GM13976 (cell line): ENCODE data around the gene LRR1.

Experiments used
- DNase-seq: peaks from one replicate; pipeline ENCODE4 v3.0.0; 2012; ENCODE audit warnings: low spot score
- CTCF ChIP-seq: IDR thresholded peaks from 2 replicates; pipeline ENCODE4 v1.5.1; 2012; ENCODE audit warnings: borderline replicate concordance, mild to moderate bottlenecking; ENCODE audit not compliant: insufficient read depth; ENCODE audit errors: extremely low read depth, missing control alignments, control extremely low read depth
- in situ Hi-C: fragments of 300-500 bp; cut with MboI; formaldehyde crosslinking; loops from one replicate; pipeline ENCODE4 v1.12.0; 2022; ENCODE audit warnings: low sequenced_read_pairs, mixed read lengths, inconsistent platforms; ENCODE audit not compliant: unreplicated experiment

Gene LRR1

GRCh38 chr14:49659526-49660455 lies 61.1 kb downstream of the LRR1 start:
- no peak for TF ChIP-seq CTCF
- DNase-seq = no peak
- in situ Hi-C loops = no loop called here
